Hematopoietic multipotent progenitor cell treated with erythropoietin and hydrocortisone succinate and interleukin-3 and kit ligand, for 4 days (in vitro differentiated cells): ENCODE measurements around the gene KHDC3L.

Source experiments
- DNase-seq: peaks from one replicate; pipeline ENCODE4 v3.0.0-alpha.2; 2015

Gene KHDC3L, protein sequence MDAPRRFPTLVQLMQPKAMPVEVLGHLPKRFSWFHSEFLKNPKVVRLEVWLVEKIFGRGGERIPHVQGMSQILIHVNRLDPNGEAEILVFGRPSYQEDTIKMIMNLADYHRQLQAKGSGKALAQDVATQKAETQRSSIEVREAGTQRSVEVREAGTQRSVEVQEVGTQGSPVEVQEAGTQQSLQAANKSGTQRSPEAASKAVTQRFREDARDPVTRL

GRCh38 chr6:73362358-73362757 is at the start of gene KHDC3L:
TSS of gene KHDC3L (plus strand) at chr6:73362658. CDS start at chr6:73362730, 72 bp downstream.
- no peak for DNase-seq

- peak; percentile 34 for DNase-seq
Measured at GRCh38 chr6:73314577-73315492, 47.6 kb upstream of the KHDC3L start.

DNA sequence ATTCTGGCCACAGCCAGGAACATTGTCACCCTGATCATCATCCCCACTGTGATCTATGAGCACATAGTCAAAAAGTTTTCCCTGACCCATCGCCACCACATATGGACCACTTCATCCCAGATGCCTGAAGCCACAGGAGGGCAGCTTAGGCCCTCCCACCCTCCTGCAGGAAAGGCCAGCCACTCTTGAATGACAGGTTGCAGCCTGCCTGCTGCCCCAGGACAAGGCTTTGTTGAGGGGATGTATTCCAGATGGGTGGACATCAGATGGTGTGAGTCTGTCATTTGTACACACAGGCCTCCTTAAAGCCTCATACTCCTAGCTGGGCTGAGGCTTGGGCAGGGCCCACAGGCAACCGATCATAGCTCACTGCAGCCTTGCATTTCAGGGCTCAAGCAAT is 39.1 kb upstream of the KHDC3L start:
- no peak for DNase-seq

DNA sequence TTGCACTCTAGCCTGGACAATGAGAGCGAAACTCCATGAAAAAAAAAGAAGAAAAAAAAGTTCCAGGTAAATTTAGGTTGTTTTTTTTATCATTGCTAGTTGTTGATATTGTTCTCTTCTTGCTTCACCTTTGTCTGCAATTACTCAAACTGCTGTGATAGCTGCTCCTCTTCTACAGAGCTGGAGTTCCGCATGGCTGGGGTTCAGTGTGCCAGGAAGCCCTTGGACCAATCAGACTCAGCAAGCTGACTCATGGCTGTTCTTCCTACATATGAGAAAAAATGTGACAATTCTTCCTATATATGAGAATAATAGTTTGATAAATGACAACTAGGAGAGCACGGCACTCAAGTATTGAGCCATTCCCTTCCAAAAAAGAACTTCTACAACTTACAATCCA is 36.8 kb upstream of the KHDC3L start:
- DNase-seq, result no peak

- no peak for DNase-seq
Measured at GRCh38 chr6:73328790-73329189, 33.7 kb upstream of the KHDC3L start.

- DNase-seq, result no peak
Measured at GRCh38 chr6:73329201-73329600, 33.3 kb upstream of the KHDC3L start.

- no peak for DNase-seq
Measured at GRCh38 chr6:73339340-73339739, 23.1 kb upstream of the KHDC3L start.

DNA sequence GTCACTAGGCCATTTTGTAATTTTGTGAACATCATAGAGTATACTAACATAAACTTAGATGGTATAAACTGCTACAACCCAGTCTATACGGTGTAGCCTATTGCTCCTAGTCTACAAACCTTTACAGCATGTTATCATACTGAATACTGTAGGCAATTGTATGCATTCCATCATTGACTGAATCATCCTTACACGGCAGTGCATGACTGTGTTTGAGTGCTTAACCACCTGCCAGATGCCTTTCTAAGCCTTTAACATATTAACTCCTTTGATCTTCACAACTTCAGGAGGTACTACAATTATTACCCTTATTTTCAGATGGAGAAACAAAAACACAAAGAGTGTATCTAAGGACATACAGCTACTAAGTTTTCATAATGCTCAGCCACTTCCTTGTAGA is 22.4 kb upstream of the KHDC3L start:
- DNase-seq, result no peak

DNA sequence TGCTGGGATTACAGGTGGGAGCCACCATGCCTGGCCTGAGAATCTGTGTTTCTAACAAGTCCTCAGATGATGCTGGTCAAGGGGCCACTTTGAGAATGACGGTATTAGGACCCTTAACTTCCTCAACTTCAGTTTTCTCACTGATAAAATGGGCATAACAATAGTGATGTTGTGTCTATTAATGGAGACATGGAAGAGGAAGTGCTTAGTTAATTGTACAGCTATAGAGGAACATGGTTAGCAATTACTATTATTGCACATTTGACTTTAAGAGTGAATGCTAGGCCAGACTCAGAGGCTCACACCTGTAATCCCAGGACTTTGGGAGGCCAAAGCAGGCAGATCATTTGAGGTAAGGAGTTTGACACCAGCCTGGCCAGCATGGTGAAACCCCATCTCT is 21.1 kb upstream of the KHDC3L start:
- no peak for DNase-seq

- DNase-seq, result no peak
Measured at GRCh38 chr6:73342174-73342573, 20.3 kb upstream of the KHDC3L start.

DNA sequence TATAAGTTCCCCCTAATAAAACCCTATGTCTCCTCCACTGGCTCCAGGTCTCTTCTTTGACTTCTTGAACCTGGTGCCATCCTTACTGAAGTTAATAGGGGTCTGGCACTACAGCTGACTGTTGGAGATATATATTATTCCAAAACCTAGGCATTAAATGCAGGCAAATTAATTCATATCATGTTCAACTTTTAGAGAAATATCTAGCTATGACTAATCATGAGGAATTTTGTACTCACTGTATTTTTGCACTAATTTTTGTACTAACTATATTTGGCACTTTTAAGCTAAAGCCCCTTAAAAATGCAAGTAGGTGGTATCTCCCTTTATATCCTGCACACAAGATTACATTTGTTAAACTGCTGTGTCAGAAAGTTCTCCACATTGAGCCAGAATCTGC is 19.3 kb upstream of the KHDC3L start:
- no peak for DNase-seq

DNA sequence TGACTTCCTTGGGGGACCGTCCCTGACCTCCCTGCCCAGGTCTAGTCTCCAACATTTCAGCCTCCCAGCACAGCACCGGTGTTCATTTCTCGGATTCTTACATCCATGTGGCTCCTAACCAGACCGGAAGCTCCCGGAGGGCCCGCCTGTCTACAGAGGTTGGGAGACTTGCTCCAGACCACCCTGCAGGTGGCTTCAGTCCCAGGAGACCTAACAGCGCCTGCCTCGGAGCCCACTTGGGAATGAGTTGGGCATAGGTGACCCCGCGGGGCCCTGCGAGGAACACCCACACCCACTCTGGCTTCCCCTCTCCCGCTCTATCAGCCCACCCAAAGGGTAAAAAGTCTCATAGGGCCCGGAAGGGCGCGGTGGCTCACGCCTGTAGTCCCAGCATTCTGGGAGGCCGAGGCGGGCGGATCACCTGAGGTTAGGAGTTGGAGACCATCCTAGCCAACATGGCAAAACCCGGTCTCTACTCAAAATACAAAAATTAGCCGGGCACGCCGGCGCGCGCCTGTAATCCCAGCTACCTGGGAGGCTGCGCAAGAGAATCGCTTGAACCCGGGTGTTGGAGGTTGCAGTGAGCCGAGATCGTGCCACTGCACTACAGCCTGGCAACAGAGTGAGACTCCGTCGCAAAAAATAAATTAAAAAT is 13.8 kb upstream of the KHDC3L start:
- no peak for DNase-seq

- no peak for DNase-seq
Measured at GRCh38 chr6:73349311-73349710, 13.1 kb upstream of the KHDC3L start.

GRCh38 chr6:73353636-73354593 is 8.5 kb upstream of the KHDC3L start, which contains the start of gene DPPA5:
TSS of gene DPPA5 (minus strand) at chr6:73354276. CDS start at chr6:73354225, 51 bp downstream.
- DNase-seq, result no peak

GRCh38 chr6:73362869-73363536 is 545 bp downstream of the KHDC3L start:
- no peak for DNase-seq

GRCh38 chr6:73363537-73363875 is 1.0 kb downstream of the KHDC3L start:
- no peak for DNase-seq

- DNase-seq, result no peak
Measured at GRCh38 chr6:73364121-73364520, 1.7 kb downstream of the KHDC3L start.

- DNase-seq, result no peak
Measured at GRCh38 chr6:73364549-73364948, 2.1 kb downstream of the KHDC3L start.

DNA sequence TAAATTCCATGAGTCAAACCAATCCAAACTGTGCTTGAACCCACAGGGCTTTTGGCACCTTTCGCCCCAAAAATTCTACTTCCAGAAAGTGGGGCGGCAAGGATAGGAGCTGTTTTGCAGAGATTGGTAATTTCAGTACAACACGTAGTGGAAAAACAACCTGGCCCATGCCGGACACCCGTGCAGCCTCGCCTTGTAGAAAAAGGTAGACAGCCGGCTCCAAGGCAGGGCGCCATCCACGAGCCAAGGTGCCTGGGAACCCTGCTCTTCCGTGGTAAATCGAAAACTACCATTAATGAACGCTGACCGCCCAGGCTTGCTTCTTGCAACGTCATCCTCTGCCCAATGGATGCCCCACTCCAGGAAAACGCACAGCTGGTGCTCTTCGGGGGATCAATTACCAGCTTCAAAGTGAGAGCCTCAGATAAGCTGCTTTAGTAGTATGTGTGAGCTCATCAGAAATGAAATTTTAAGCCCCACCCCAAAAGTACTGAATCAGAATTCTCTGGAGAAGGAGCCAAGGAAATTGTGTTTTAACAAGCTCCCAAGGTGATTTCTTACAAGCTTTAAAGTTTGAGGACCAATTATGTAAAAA is 5.4 kb downstream of the KHDC3L start:
- no peak for DNase-seq

- no peak for DNase-seq
Measured at GRCh38 chr6:73368675-73369074, 6.2 kb downstream of the KHDC3L start.

DNA sequence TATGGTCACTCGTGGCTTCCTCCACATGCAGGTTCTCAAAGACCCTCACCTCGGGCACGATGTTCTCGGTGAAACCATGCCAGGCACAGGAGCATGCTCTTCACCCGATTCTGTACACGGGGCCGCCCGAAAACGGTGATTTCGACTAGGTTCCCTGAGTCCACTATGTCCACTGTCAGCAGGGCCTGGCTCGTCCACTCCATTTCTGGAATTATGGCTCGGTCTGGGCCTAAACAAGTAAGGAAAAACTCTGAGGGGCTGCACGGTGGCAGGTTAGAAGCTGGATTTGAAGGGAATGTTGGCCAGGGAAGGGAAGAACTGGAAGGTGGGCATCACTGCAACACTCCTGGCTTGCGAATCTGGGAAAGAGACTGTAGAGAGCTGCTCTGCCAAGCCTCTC is 6.7 kb downstream of the KHDC3L start:
- DNase-seq, result no peak

DNA sequence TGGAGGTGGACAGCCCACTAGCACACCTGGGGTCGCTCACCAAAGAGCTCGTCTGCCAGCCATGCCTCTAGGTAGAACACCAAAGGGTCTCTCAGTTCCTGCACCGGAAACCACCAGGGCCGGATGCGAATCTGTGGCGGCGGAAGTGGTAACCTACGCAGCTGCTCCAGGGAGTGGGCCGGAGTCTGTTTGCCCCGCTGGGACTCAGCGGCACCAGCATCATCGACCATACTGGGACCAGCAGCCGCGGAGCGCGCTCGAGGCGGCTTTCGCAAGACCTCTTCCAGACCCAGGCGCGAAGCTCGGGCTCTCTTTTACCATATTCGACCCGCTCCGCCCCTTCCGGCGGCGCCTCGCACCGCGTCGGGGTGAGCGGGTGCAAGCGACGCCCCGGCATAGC is 7.1 kb downstream of the KHDC3L start, which contains the start of gene OOEP:
OOEP (minus strand) TSS at position 335 of the 400 bp plus-strand sequence; CDS start at position 230, 105 bp downstream.
- DNase-seq, result no peak
